Choroid plexus epithelial cell (primary cell): Measurements from ENCODE around the gene MAML2.

Experiments used
- DNase-seq: peaks from one replicate; pipeline ENCODE4 v3.0.0-alpha.2; 2010; ENCODE audit warnings: low read depth
- H3K4me3 ChIP-seq: 2 replicates; pipeline ENCODE4 v1.5.1; 2011; ENCODE audit warnings: low read depth, mild to moderate bottlenecking, control low read depth, low read length, moderate library complexity
- TF ChIP-seq, protein P1 (sequence below): conservative IDR thresholded peaks from 2 replicates; pipeline ENCODE4 v1.5.1; 2011; ENCODE audit warnings: low read depth, mild to moderate bottlenecking, control low read depth, inconsistent platforms, low read length, moderate library complexity

The MAML2 gene

DNA sequence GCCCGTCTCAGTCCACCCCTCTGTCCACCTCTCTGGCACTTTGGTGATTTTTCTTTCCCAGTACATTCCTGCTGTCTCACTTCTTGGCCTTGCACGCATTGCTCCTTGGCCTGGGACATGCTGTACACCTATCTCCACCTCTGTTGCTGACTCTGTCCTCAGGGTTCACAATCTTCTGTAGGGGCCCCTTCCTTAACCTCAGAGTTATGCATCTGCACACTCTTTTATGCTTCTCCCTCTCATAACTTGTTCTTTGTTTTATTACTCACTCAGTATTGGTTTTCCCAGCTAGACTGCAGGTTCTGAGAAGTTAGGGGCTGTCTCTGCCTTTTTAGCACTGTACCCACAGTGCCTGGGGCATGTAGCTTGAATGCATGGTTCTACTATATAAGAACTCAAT lies 279.9 kb downstream of the MAML2 start:
- TF ChIP-seq, protein P1, sequence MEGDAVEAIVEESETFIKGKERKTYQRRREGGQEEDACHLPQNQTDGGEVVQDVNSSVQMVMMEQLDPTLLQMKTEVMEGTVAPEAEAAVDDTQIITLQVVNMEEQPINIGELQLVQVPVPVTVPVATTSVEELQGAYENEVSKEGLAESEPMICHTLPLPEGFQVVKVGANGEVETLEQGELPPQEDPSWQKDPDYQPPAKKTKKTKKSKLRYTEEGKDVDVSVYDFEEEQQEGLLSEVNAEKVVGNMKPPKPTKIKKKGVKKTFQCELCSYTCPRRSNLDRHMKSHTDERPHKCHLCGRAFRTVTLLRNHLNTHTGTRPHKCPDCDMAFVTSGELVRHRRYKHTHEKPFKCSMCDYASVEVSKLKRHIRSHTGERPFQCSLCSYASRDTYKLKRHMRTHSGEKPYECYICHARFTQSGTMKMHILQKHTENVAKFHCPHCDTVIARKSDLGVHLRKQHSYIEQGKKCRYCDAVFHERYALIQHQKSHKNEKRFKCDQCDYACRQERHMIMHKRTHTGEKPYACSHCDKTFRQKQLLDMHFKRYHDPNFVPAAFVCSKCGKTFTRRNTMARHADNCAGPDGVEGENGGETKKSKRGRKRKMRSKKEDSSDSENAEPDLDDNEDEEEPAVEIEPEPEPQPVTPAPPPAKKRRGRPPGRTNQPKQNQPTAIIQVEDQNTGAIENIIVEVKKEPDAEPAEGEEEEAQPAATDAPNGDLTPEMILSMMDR = no peak
- DNase-seq = no peak
- H3K4me3 ChIP-seq = no peak overlapping the region

DNA sequence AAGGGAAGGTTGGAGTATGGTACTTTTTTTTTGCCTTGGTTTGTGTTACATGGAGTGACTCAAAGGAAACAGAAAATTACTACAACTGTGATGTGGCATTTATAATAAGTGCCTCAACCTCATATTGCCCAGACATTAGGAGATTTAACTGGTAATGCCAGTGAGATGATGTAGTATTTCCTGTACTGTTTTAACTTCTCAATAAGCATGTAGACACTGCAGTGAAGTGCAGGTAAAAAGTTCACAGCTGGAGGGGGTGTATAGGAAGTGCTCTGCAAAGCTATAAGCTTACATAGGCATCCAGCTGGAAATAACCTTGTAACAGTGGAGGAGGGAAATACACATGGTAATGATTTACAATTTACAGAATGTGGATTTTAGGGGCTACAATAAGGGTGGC lies 280.9 kb downstream of the MAML2 start:
- DNase-seq = peak; percentile 48
- no peak overlapping the region for H3K4me3 ChIP-seq
- TF ChIP-seq, protein P1 = no peak

DNA sequence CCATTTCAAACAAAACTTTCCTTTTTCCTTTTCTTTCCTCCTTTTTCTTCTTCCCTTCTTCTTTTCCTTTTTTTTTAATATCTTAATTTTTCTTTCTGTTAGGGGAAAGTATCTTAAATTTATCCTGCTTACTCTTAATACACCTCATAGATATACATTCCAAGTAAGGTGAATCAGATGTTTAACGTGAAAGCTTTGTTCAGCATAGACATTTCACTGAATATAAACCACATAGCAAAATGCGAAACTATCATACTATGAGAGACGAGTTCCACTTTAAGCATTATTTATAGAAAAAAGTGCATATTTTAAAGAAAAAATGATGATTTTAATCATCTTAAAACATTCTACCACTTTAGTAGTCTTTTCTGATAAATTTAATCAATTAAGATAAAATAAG lies 281.3 kb downstream of the MAML2 start:
- no peak overlapping the region for H3K4me3 ChIP-seq
- TF ChIP-seq, protein P1 = no peak
- no peak for DNase-seq

DNA sequence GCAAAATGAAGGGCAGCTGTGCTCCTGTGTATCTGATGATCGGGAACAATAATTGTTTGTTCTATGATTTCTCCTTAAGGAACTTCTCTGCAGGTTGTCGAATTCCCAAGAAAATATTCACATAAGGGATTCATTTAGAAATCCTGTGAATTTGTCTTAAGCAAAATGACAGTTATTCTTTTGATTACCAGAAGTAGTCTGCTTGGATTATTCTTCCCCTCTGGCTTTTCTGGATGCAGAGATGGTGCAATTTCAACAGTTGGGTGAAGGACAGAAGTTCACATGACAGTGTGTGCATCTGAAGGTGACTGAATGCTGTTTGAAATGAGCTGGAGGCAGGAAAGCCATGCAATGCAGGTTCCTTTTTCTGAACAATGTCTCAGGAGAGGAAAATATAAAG lies 281.9 kb downstream of the MAML2 start:
- TF ChIP-seq, protein P1 = no peak
- H3K4me3 ChIP-seq = no peak overlapping the region
- peak; percentile 35 for DNase-seq

DNA sequence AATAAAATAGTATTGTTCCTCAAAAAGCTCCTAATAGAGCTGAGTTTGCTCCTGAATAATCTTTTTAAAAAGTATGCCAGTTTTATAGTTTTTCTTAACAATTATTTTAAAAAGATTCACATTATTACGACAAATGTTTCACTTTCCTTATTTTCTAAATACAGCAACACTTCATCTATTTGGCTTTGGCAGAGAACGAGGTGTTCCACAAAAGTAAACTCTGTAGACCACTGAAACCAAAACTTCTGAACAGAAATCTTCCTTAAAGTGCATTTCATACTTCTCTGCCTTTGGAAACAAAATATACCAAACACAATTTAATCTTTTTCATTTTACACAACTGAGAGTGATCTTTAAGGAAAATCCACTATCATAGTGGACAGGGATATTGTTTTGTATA lies 285.5 kb downstream of the MAML2 start:
- no peak for DNase-seq
- no peak overlapping the region for H3K4me3 ChIP-seq
- TF ChIP-seq, protein P1 = no peak

DNA sequence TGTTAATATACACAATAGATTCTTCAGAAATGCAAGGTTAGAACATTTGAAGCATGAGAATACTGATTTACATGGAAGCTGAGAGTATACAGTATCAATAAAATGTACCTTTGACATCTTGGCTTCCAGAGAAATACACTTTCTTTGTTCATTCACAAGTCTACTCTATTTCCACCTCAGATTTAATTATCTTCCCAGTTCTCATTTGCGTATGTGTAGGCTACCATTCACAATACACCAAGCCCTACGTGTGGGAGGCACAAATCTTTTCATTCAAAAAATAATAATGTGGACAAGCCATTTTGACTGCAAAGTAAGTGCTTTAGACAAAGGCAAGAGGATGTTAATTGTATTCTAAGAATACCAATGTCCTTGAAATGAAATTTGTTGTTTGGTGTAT lies 286.4 kb downstream of the MAML2 start:
- H3K4me3 ChIP-seq = no peak overlapping the region
- TF ChIP-seq, protein P1 = no peak
- no peak for DNase-seq

DNA sequence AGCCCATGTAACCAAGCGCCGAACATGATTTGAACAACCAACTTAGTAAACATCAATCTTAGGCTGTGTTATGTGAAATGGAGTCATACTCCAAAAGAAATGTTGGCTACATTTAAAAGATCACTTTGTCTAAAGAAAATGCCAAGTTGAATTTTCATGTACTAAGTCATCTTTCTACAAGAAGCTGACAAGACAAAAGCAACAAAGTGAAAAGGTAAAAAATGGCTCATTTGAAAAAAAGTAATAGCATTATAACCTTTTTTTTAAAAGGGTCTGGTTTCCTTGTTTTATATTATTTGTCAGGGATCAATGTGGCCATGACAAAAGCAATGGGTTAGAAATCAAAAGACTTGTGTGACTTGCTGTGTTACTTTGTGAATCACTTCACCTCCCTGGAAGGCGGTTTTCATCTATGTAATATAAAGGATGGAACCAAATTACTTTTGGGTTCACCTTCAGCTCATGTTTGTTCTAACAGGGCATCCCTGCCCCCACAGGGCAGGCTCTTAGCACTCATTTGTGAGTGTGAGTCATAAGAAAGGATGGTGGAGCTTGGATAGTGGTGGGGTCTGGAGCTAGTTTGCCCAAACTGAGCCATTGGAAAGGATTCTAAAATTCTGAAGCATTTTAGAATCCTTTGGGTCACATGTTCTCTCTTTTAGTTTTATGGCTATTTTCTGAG lies 287.1 kb downstream of the MAML2 start:
- peak; percentile 74 for DNase-seq
- H3K4me3 ChIP-seq = no peak overlapping the region
- TF ChIP-seq, protein P1 = no peak
